GM19328 (cell line): ENCODE measurements around the gene TMEM131.
A peak's percentile ranks its signal among the peaks of the same experiment; 100 is the strongest.
"Not testable (repeated sequence)": the region's sequence is repeated elsewhere in the genome, so short reads cannot be mapped to it uniquely, and the experiment has no call there.

Experiments
- ATAC-seq: cut with Tn5 transposase; IDR thresholded peaks from one replicate; pipeline ENCODE4 v1.9.1; 2021; ENCODE audit warnings: mild to moderate bottlenecking, moderate library complexity; ENCODE audit not compliant: unreplicated experiment

Gene TMEM131

GRCh38 chr2:97958184-97958583, 37.6 kb downstream of the TMEM131 start:
- no peak for ATAC-seq

- ATAC-seq: no peak
Observed at GRCh38 chr2:97957432-97958183, 38.1 kb downstream of the TMEM131 start.

GRCh38 chr2:97956753-97957152, 39.0 kb downstream of the TMEM131 start:
- not testable (repeated sequence) for ATAC-seq

DNA sequence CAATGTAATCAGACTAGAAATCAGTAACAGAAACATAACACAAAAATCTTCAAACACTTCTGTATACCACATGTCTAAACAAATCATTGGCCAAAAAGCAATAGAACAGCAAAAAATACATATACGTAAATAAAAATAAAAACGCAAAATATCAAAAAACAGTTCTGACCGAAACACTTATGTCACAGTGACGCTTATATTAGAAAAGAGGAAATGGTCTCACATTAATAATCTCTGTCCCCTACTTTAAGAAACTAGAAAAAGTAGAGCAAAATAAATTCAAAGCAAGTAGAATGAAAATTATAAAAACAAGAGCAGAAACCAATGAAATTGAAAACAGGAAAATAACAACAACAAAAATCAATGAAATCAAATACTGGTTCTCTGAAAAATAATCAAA, 41.9 kb downstream of the TMEM131 start:
- ATAC-seq: no peak

DNA sequence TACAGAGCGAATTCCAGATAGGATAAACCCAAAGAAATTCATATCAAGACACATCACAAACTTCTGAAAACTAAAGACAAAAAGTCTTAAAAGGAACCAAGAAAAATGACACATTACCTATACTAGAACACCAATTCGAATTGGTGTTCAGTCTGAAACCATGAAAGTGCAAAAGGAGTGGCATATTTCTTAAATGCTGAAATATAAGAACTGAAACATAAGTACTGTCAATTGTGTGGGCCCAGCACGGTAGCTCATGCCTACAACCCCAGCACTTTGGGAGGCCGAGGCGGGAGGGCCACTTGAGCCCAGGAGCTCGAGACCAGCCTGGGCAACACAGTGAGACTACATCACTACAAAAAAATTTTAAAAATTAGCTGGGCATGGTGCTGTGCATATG, 43.4 kb downstream of the TMEM131 start:
- no peak for ATAC-seq

GRCh38 chr2:97951155-97951680, 44.5 kb downstream of the TMEM131 start:
- no peak for ATAC-seq

GRCh38 chr2:97950329-97951154, 45.2 kb downstream of the TMEM131 start:
- no peak for ATAC-seq

DNA sequence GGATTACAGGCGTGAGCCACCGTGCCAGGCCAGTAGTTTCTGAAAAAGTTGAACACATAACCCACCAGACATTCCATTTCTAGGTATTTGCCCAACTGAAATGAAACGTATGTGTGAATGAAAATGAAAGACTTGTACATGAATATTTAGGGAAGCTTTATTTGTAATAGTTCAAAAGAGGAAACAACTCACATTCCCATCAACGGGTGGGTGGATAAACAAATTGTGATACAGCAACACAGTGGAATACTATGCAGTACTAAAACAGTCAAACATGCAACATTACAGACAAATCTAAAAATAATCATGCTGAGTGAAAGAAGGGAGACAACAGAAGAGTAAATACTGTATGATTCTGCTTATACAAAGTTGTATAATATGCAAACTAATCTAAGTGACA, 46.8 kb downstream of the TMEM131 start:
- ATAC-seq: no peak

- no peak for ATAC-seq
Observed at GRCh38 chr2:97945791-97946190, 50.0 kb downstream of the TMEM131 start.

DNA sequence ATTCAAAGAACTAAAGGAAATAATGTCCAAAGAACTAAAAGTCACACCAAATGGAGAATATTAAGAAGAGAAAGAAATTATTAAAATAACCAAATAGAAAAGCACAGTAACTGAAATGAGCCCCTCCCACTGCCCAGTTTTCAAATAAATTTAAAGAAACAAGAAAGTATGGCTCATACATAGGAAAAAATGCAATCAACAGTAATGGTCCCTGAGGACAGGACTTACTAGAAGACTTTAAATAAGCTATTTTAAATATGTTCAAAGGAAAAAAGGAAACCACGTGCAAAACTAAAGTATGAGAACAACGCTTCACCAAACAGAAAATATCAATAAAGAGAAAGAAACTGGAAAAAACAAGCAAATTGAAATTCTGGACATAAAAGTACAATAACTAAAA, 58.9 kb downstream of the TMEM131 start:
- ATAC-seq: no peak

DNA sequence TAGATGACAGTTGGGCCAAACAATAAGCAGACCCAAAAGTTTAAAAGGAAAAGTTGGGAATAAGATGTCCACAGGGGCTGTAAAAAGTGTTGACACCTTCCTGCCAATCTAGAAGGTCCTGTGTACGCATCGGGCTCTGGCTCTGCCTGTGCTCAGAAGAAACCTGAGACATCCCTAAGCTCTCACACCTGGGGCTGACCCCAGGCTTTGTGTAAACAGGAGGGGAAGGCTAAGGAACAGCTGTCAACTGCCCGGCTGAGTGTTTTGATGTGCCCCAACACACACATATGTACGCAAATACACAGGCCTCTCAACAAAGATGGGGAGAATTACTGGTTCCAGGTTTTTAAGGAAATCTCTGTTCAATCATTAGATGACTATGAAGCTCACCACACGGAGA, 59.5 kb downstream of the TMEM131 start:
- peak; percentile 62 for ATAC-seq

DNA sequence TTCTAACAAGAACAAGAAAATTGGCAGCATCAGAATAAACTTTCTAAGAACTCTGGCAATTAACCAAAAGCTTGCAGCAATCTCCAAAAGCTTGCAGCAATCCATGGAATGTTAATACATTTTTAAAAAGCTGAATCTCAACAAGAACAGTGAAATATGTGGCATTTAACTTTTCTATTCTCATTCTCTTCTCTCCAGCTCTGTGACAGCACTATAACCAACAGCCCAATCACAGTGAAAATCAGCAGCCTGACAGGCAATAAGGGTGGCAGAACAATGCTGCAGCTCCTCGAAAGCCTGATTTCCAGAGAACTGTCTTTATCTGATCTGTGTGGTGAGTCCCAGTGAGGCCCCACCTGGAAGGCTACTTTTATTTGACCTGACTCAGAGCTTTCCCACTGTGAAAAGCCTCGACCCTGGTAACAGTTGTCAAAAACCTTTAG, 60.0 kb downstream of the TMEM131 start:
- no peak for ATAC-seq

- no peak for ATAC-seq
Observed at GRCh38 chr2:97932975-97933662, 62.6 kb downstream of the TMEM131 start.

DNA sequence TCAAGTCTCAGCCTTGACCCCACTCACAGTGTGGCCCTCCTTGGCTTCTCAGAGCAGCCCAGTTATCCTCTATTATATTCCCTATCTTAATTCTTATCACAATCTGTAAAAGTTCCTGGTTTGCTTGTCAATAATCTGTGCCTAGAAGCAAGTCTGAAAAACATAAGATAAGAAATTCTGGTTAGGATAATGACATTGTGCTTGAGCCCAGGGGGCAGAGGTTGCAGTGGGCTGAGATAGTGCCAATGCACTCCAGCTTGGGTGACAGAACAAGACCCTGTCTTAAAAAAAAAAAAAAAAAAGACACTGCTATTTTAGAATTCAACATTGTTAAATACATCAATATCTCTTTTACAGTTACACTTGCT, 63.9 kb downstream of the TMEM131 start:
- ATAC-seq: no peak

DNA sequence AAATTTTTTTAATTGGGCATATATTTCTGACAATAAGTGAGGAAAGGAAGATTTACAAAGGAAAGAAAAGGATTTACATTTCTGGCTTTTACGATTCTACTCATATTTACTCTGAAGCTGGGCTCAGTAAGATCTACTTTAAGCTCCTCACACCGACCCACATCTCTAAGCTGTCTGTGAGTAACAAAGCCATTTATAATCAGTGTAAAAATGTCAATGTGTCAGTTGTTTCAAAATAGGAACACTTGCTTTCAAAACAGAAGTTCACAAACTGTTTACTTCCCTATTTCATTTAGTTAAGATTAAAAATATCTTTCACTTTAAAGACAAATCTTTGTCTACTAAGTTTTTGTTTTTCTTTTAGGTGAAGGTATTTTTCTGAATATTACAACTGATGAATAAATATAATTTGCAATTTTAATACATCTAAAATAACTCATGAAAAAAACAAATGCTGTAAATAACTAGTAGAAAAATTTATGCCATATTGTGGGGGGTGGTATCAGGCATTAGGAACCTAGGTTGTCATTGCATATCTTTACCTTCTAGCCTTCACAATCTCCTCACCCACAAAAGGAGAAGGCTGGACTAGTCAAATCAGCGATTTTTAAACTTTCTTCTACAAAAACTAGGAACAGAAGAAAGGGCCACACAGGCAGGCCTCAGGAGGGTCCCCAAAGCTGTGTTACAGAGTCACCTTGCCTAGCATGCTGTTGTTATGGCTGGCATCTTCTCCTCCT, 64.5 kb downstream of the TMEM131 start:
- ATAC-seq: no peak

- ATAC-seq: no peak
Observed at GRCh38 chr2:97928591-97928990, 67.2 kb downstream of the TMEM131 start.

DNA sequence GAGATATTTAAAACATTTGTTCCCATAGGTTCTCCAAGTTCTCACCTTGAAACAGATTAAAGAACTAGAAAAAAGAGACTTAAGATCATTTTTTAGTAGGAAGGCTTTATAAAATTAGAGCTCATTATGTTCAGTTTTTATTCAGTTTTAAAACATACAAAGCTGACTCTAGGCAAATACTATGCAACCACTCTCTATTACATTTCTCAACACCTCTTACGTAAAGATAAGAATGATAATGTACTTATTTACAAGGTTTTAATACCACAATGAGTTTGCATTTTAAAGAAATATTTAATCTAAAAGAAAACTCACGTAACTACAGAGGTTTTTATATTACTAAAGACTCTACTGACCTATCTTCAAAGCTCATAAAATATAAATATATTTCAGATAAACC, 68.8 kb downstream of the TMEM131 start:
- no peak for ATAC-seq

GRCh38 chr2:97924194-97924593, 71.6 kb downstream of the TMEM131 start:
- no peak for ATAC-seq

DNA sequence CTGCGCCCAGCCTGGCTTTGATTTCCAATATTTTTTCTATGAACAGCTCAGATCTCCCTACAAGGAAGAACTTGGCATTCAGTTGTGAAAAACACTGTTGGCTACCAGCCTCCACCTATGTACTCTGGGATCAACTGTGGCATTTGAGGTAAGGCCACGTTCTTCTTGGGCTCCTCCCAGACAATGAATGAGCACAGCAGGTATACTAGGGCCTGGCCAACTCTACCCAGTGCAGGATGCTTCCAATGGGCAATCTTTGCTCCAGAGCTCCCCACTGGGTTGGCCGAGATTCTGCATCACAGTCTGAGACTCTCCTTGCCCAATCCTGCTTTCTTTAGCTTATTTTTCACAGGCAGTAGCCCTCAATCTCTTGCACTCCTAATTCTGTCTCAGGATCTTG, 75.9 kb downstream of the TMEM131 start:
- no peak for ATAC-seq

GRCh38 chr2:97918818-97919217, 76.9 kb downstream of the TMEM131 start:
- ATAC-seq: no peak

DNA sequence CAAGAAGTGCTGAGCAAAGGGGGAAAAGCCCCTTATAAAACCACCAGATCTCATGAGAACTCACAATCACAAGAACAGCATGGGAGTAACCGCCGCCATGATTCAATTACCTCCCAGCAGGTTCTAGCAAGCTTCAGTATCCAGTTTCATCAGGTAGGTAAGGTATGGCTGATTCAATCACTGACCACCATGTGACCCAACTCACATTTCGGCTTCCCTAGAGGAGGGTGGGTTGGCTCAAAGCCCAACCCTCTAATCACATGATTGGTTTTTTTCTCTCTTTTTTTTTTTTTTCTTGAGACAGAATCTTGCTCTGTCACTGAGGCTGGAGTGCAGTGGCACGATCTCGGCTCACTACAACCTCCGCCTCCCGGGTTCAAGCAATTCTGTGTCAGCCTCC, 78.1 kb downstream of the TMEM131 start:
- ATAC-seq: not testable (repeated sequence)
